ENCODE results near the gene NEU4. TPM values are rescaled to one million over a fixed set of nuclear protein-coding genes. Genes with fewer than 3 reads are reported as not detected.

Gene NEU4
- total and polyA plus RNA-seq, 3 experiments from 2014 or later, result not detected

DNA sequence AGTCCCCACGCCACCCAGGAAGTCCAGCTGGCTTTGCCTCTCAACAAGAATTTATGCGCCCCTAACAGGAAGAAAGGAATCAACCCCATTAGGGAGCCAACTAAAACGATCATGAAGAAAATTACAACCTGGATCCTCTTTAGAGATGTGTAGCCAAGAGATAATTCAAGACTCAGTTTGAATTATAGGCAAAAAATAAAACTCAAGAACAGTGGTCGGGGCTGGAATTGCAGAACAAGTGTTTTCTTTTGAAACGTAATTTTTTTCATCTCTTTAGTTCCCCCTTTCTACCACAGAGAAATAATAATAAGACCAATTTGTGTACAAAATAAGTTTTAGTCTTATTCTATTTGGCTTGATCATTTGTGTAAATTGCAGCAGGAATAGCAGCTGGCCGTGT lies 27.3 kb downstream of the NEU4 start:
- no peaks in the 10 kb centered on the region for H3K9me3 ChIP-seq (ENCODE audit: low read length)
- Mint-ChIP-seq H3K9me3 (no peaks in the 10 kb centered on the region), H3K4me1 (peaks cover 17 to 21% (median 21%) of the 10 kb centered on the region in 3 donors), H3K27ac (no peak overlapping the region), H3K36me3 (no peaks in the 10 kb centered on the region), H3K4me3 (no peak overlapping the region), H3K27me3 (peaks cover 0 to 4% of the 10 kb centered on the region in 2 donors)
- H3K36me3 ChIP-seq (ENCODE audit: insufficient read depth, low read length), result no peaks in the 10 kb centered on the region
- no peaks in the 10 kb centered on the region for H3K27me3 ChIP-seq (ENCODE audit: insufficient read depth, low read length, poor library complexity, severe bottlenecking)
- no peak for DNase-seq
- CTCF ChIA-PET, result no interaction called here
- no peak overlapping the region for H3K4me3 ChIP-seq (ENCODE audit: low read length)
- POLR2A ChIA-PET, result no interaction called here
- no peak overlapping the region for H3K27ac ChIP-seq (ENCODE audit: low read depth, low read length)
- H3K4me1 ChIP-seq (ENCODE audit: insufficient read depth, low read length), result no peaks in the 10 kb centered on the region

- Histone ChIP-seq H3K4me1 (ENCODE audit: insufficient read depth, low read length) (no peaks in the 10 kb centered on the region), H3K27me3 (ENCODE audit: insufficient read depth, low read length, poor library complexity, severe bottlenecking) (no peaks in the 10 kb centered on the region), H3K27ac (ENCODE audit: low read depth, low read length) (no peak overlapping the region), H3K4me3 (ENCODE audit: low read length) (no peak overlapping the region), H3K36me3 (ENCODE audit: insufficient read depth, low read length) (no peaks in the 10 kb centered on the region), H3K9me3 (ENCODE audit: low read length) (no peaks in the 10 kb centered on the region)
- H3K9me3 Mint-ChIP-seq, result no peaks in the 10 kb centered on the region
- POLR2A ChIA-PET, result no interaction called here
- peaks cover 0 to 3% of the 10 kb centered on the region in 2 donors for H3K27me3 Mint-ChIP-seq
- H3K4me1 Mint-ChIP-seq, result peaks cover 22 to 26% (median 26%) of the 10 kb centered on the region in 3 donors
- CTCF ChIA-PET, result interaction anchor here (1.1 kb wide), 1 partner anchor 41 kb away, joined by 3 read pairs; no protein-coding TSS in a partner anchor
- DNase-seq, result no peak
- H3K4me3 Mint-ChIP-seq, result no peak overlapping the region
- H3K36me3 Mint-ChIP-seq, result no peaks in the 10 kb centered on the region
- H3K27ac Mint-ChIP-seq, result peak overlapping the region in 2 of 8 donors; percentile 45 to 52
Measured at GRCh38 chr2:241837197-241837965, 28.4 kb downstream of the NEU4 start.

DNA sequence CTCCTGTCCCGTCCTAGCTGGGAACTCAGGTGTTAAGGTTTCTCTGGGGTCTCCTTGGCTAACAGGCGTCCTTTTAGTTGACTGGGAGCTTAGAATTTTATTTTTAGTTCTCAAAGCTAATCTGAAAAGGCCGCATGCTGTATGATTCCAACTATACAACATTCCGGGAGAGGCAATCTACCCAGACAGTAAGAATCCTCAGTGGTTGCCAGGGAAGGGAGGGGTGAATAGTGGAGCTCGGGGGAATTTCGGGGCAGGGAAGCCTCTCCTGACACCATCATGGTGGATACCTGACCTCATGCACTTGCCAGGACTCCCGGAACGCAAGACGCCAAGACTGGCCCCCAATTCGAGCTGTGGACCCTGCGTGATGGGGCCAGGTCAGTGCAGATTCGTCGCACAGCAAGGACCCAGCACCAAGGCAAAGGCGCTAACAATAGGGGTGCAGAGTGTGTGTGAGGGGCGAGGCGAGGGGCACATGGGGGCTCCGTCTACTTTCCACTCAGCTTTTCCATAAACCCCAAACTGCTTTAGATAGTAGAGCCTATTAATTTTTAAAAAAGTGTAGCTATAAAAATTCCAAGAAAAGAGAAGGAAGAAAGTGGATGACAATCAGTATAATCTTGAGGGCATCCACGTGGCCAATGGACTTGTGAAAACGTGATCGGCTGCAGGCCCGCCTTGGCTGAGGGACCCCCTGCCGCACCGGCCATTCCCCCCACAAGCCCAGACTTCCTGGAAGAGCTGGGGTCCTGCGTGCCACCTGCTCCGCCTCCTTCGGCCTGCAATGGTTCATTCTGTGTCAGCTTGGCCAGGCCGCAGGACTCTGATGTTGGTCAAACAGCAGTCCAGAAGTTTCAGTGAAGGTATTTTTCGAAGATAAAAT lies 32.4 kb downstream of the NEU4 start:
- Mint-ChIP-seq H3K9me3 (peaks cover 0 to under 1% (median 0%) of the 10 kb centered on the region in 5 donors), H3K4me1 (peaks cover 35 to 50% (median 47%) of the 10 kb centered on the region in 3 donors), H3K27ac (peak overlapping the region in 7 of 8 donors; percentile 47 to 97 (median 84)), H3K27me3 (no peaks in the 10 kb centered on the region), H3K4me3 (peak overlapping the region in 2 of 7 donors; percentile 37 to 44), H3K36me3 (no peaks in the 10 kb centered on the region)
- Histone ChIP-seq H3K27ac (ENCODE audit: low read depth, low read length) (no peak overlapping the region), H3K4me3 (ENCODE audit: low read length) (no peak overlapping the region), H3K27me3 (ENCODE audit: insufficient read depth, low read length, poor library complexity, severe bottlenecking) (no peaks in the 10 kb centered on the region), H3K36me3 (ENCODE audit: insufficient read depth, low read length) (no peaks in the 10 kb centered on the region), H3K9me3 (ENCODE audit: low read length) (no peaks in the 10 kb centered on the region), H3K4me1 (ENCODE audit: insufficient read depth, low read length) (peaks cover 23% of the 10 kb centered on the region)
- ChIA-PET POLR2A (no interaction called here), CTCF (interaction anchor here (1.1 kb wide), 2 partner anchors 16 to 27 kb away, joined by 3 to 8 read pairs; partner anchors contain the start of gene RTP5)
- DNase-seq, result no peak

- Histone ChIP-seq H3K4me1 (ENCODE audit: insufficient read depth, low read length) (peaks cover 23% of the 10 kb centered on the region), H3K9me3 (ENCODE audit: low read length) (no peaks in the 10 kb centered on the region), H3K4me3 (ENCODE audit: low read length) (no peak overlapping the region), H3K27ac (ENCODE audit: low read depth, low read length) (no peak overlapping the region), H3K27me3 (ENCODE audit: insufficient read depth, low read length, poor library complexity, severe bottlenecking) (no peaks in the 10 kb centered on the region), H3K36me3 (ENCODE audit: insufficient read depth, low read length) (no peaks in the 10 kb centered on the region)
- H3K9me3 Mint-ChIP-seq, result peaks cover 0 to 2% (median 0%) of the 10 kb centered on the region in 5 donors
- H3K27me3 Mint-ChIP-seq, result no peaks in the 10 kb centered on the region
- no peak for DNase-seq
- no peaks in the 10 kb centered on the region for H3K36me3 Mint-ChIP-seq
- peaks cover 36 to 52% (median 50%) of the 10 kb centered on the region in 3 donors for H3K4me1 Mint-ChIP-seq
- peak overlapping the region in 7 of 8 donors; percentile 84 to 99 (median 96) for H3K27ac Mint-ChIP-seq
- peak overlapping the region in 3 of 7 donors; percentile 86 to 91 (median 86) for H3K4me3 Mint-ChIP-seq
- ChIA-PET POLR2A (no interaction called here), CTCF (interaction anchor here (1.1 kb wide), 1 partner anchor 17 kb away, joined by 3 read pairs; no protein-coding TSS in a partner anchor)
Measured at GRCh38 chr2:241842067-241842415, 33.0 kb downstream of the NEU4 start.

DNA sequence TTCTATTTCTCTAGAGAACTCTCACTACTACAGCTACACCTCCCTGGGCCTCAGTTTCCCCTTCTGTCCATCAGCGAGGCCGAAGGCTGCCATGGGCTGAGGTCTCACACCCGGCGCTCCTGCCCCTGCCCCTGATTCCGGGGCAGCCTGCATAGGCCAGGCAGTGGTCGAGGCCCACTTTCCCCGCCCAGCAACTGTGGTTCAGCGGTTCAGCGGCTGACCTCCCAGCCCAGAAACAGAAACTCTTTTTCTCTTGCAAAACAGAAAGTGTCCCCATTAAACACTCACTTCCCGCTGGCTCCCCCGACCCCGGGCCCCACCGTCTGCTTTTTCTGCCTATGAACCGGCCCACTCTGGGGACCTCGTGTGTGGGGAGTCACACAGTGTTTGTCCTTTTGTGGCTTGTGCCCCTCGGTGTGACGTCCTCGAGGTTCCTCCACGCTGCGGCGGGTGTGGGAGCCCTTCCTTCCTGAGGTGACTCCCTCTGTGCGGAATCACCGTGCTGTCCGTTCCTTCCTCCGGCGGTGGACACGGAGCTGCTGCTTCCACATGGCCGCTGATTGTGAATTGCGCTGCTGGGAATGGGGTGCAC lies 33.7 kb downstream of the NEU4 start:
- peaks cover 0 to 2% (median 0%) of the 10 kb centered on the region in 5 donors for H3K9me3 Mint-ChIP-seq
- H3K27ac ChIP-seq (ENCODE audit: low read depth, low read length), result peak overlapping the region; percentile 48

DNA sequence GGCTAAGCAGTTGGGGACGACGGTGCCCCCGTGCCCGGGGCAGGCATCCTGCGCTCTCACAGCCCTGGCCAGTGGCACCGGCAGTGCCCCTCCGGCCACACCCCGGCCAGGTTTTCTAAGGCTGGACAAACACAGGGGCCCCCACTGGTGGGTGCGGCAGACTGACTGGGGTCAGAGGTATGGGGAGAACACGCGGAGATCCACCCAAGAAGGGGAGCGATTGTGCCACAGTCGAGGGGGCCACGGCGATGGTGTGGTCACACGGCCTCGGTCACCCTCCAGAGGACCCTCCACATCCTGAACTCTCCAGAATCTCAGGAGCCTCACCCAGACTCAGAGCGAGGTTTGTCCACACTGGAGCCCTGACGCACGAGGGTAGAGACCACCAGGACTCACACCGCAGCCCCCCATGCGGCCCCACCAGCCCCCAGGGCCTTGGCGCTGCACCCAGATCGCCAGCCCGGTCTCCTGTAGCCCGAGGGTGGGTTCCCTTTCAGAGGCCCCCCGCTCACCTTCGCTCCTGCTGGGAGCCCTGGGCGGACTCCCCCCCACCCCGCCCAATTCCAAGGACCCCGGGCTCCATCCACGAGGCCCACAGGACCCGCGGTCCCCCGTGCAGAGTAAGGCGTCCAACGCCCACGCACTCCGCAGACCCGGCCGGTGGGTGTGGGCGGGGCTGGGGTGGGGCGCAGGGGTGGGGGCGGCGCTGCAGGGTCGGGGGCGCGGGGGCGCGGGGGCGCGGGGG lies 34.5 kb downstream of the NEU4 start:
- POLR2A ChIA-PET, result interaction anchor here (0.9 to 1.9 kb wide), 6 partner anchors 13 to 109 kb away, joined by 3 to 15 read pairs (median 9); partner anchors contain the start of gene D2HGDH
- peak in 1 of 5 donors; percentile 49 for DNase-seq
- Mint-ChIP-seq H3K4me3 (peak overlapping the region; percentile 79 to 91 (median 85)), H3K36me3 (no peaks in the 10 kb centered on the region), H3K4me1 (peaks cover 36 to 52% (median 45%) of the 10 kb centered on the region in 3 donors), H3K27ac (peak overlapping the region; percentile 84 to 99 (median 94)), H3K9me3 (peaks cover 0 to 2% (median 0%) of the 10 kb centered on the region in 5 donors), H3K27me3 (no peaks in the 10 kb centered on the region)
- H3K27me3 ChIP-seq (ENCODE audit: insufficient read depth, low read length, poor library complexity, severe bottlenecking), result no peaks in the 10 kb centered on the region
- peaks cover 23% of the 10 kb centered on the region for H3K4me1 ChIP-seq (ENCODE audit: insufficient read depth, low read length)
- peak overlapping the region; percentile 41 for H3K4me3 ChIP-seq (ENCODE audit: low read length)
- H3K36me3 ChIP-seq (ENCODE audit: insufficient read depth, low read length), result no peaks in the 10 kb centered on the region
- no peaks in the 10 kb centered on the region for H3K9me3 ChIP-seq (ENCODE audit: low read length)
- H3K27ac ChIP-seq (ENCODE audit: low read depth, low read length), result peak overlapping the region; percentile 48
- CTCF ChIA-PET, result interaction anchor here (1.0 to 2.0 kb wide), 6 partner anchors 9 to 146 kb away, joined by 3 to 8 read pairs (median 4); no protein-coding TSS in a partner anchor

More for the DNA sequence above, 33.7 kb downstream of the NEU4 start:
- Mint-ChIP-seq H3K4me1 (peaks cover 36 to 52% (median 46%) of the 10 kb centered on the region in 3 donors), H3K4me3 (peak overlapping the region; percentile 79 to 91 (median 85)), H3K27ac (peak overlapping the region; percentile 84 to 99 (median 94)), H3K36me3 (no peaks in the 10 kb centered on the region), H3K27me3 (no peaks in the 10 kb centered on the region)
- ChIA-PET POLR2A (interaction anchor here (1.9 kb wide), 1 partner anchor 17 kb away, joined by 10 read pairs; no protein-coding TSS in a partner anchor), CTCF (no interaction called here)
- Histone ChIP-seq H3K4me3 (ENCODE audit: low read length) (peak overlapping the region; percentile 41), H3K27me3 (ENCODE audit: insufficient read depth, low read length, poor library complexity, severe bottlenecking) (no peaks in the 10 kb centered on the region), H3K36me3 (ENCODE audit: insufficient read depth, low read length) (no peaks in the 10 kb centered on the region), H3K9me3 (ENCODE audit: low read length) (no peaks in the 10 kb centered on the region), H3K4me1 (ENCODE audit: insufficient read depth, low read length) (peaks cover 23% of the 10 kb centered on the region)
- peak; percentile 32 to 77 (median 63) for DNase-seq
